Ascending aorta (tissue), 2 donors: ENCODE results near the gene LGALS12. TPM values are rescaled to one million over a fixed set of nuclear protein-coding genes. Genes with fewer than 3 reads are reported as not detected.

Experiments
- DNase-seq, 2 donors: peaks; one replicate each; pipeline ENCODE4 v3.0.0-alpha.2; 2019; ENCODE audit warnings: low spot score in 2 of 2
- H3K27ac ChIP-seq, 2 donors: fragments of 200-600 bp; sonication (generic); one replicate each; pipeline ENCODE4 v1.5.1; 2016 to 2017; ENCODE audit warnings: mild to moderate bottlenecking in 1 of 2
- H3K27me3 ChIP-seq: fragments of 200-600 bp; sonication (generic); one replicate; pipeline ENCODE4 v1.5.1; 2017
- H3K36me3 ChIP-seq, 2 donors: fragments of 200-600 bp; sonication (generic); one replicate each; pipeline ENCODE4 v1.5.1; 2016
- H3K4me1 ChIP-seq, 2 donors: fragments of 200-600 bp; sonication (generic); one replicate each; pipeline ENCODE4 v1.5.1; 2016 to 2017; ENCODE audit warnings: mild to moderate bottlenecking in 1 of 2
- H3K4me3 ChIP-seq, 2 donors: fragments of 200-600 bp; sonication (generic); one replicate each; pipeline ENCODE4 v1.5.1; 2016 to 2017; ENCODE audit warnings: mild to moderate bottlenecking in 1 of 2
- H3K9me3 ChIP-seq, 2 donors: fragments of 200-600 bp; sonication (generic); one replicate each; pipeline ENCODE4 v1.5.1; 2016
- intact Hi-C: fragments of 100-400 bp; cut with DNase I; formaldehyde crosslinking; loops from one replicate; pipeline ENCODE4 v1.15.1; 2023
- total RNA-seq: library from RNA; depleted of rRNA; stranded (reverse); fragments of >200 nt; gene quantifications from one replicate; pipeline ENCODE4 v1.1.0, GENCODE V29; 2016
- TF ChIP-seq, protein P1 (sequence below), 3 experiments: fragments of 200-600 bp in 2 of 3; fragments of 450-650 bp in 1 of 3; sonication (generic) in 2 of 3; IDR thresholded peaks; one replicate each; pipeline ENCODE4 v1.5.1; 2016 to 2019; ENCODE audit warnings: antibody characterized with exemption in 3 of 3, mild to moderate bottlenecking in 1 of 3, moderate library complexity in 1 of 3

Gene LGALS12
- not detected for total RNA-seq

DNA sequence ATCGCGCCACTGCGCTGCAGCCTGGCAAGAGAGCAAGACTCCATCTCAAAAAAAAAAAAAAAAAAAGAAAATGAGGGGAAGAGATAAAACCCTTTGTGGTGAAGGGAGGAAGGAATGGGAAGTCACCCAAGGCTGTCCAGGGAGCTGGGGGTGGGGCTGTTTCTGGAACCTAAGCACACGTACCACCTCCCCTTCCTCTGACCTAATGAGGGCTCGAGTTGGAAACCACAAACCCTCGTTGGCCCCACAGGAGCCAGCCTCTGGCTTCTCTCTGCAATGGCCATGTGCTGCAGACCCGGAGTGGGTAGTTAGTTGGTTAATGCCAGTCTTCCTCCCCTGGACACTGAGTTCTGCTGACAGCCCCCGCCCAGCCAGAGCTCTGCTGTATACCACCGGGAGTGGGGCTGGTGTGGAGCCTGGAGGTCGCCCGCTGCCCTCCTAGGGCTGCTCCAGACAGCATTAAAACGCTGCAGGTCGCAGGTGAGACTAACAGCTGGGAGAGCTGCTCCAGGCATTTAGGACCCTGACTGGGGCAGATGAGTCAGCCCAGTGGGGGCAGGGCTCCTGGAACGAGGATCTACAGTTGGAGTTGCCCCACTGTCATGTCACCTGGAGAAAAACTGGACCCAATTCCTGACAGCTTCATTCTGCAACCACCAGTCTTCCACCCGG lies at the start of gene LGALS12:
Gene LGALS12 (plus strand): TSS at position 228 of the 672 bp plus-strand sequence. CDS start 375 bp downstream, at position 603.
- H3K36me3 ChIP-seq = no peaks in the 10 kb centered on the region
- H3K27ac ChIP-seq = no peak within 1 kb of the TSS
- H3K9me3 ChIP-seq = no peaks in the 10 kb centered on the region
- H3K27me3 ChIP-seq = no peaks in the 10 kb centered on the region
- DNase-seq = no peak
- H3K4me1 ChIP-seq = peaks cover 0 to 5% of the 10 kb centered on the region in 2 donors
- intact Hi-C loops = no loop called here
- no peak within 1 kb of the TSS for H3K4me3 ChIP-seq
- TF ChIP-seq, protein P1, sequence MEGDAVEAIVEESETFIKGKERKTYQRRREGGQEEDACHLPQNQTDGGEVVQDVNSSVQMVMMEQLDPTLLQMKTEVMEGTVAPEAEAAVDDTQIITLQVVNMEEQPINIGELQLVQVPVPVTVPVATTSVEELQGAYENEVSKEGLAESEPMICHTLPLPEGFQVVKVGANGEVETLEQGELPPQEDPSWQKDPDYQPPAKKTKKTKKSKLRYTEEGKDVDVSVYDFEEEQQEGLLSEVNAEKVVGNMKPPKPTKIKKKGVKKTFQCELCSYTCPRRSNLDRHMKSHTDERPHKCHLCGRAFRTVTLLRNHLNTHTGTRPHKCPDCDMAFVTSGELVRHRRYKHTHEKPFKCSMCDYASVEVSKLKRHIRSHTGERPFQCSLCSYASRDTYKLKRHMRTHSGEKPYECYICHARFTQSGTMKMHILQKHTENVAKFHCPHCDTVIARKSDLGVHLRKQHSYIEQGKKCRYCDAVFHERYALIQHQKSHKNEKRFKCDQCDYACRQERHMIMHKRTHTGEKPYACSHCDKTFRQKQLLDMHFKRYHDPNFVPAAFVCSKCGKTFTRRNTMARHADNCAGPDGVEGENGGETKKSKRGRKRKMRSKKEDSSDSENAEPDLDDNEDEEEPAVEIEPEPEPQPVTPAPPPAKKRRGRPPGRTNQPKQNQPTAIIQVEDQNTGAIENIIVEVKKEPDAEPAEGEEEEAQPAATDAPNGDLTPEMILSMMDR (IDR thresholded peaks at IDR 0.05) = no peak

DNA sequence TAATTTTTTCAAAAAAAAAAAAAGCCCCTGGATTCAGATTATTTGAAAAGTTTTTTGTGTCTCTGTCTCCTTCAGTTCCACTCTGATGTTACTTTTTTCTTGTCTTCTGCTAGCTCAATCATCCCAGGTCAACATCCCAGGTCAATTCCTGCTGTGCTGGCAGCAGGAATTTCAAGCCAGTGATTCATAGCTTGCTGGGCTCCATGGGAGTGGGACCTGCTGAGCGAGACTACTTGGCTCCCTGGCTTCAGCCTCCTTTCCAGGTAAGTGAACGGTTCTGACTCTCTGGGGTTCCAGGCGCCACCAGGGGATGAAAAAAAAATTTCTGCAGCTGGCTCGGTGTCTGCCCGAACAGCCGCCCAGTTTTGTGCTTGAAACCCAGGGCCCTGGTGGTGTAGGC lies 46.3 kb upstream of the LGALS12 start:
- no peaks in the 10 kb centered on the region for H3K4me1 ChIP-seq
- H3K4me3 ChIP-seq = no peak overlapping the region
- TF ChIP-seq, protein P1 (IDR thresholded peaks at IDR 0.05) = no peak
- no peak for DNase-seq
- no peaks in the 10 kb centered on the region for H3K27me3 ChIP-seq
- H3K27ac ChIP-seq = no peak overlapping the region
- no peaks in the 10 kb centered on the region for H3K36me3 ChIP-seq
- no peaks in the 10 kb centered on the region for H3K9me3 ChIP-seq
- intact Hi-C loops = no loop called here

- TF ChIP-seq, protein P1 (IDR thresholded peaks at IDR 0.05) = no peak
- H3K9me3 ChIP-seq = no peaks in the 10 kb centered on the region
- intact Hi-C loops = no loop called here
- H3K36me3 ChIP-seq = no peaks in the 10 kb centered on the region
- no peaks in the 10 kb centered on the region for H3K27me3 ChIP-seq
- H3K4me3 ChIP-seq = no peak overlapping the region
- H3K27ac ChIP-seq = no peak overlapping the region
- H3K4me1 ChIP-seq = no peaks in the 10 kb centered on the region
- DNase-seq = no peak
Measured at GRCh38 chr11:63462137-63462536, 43.7 kb upstream of the LGALS12 start.

DNA sequence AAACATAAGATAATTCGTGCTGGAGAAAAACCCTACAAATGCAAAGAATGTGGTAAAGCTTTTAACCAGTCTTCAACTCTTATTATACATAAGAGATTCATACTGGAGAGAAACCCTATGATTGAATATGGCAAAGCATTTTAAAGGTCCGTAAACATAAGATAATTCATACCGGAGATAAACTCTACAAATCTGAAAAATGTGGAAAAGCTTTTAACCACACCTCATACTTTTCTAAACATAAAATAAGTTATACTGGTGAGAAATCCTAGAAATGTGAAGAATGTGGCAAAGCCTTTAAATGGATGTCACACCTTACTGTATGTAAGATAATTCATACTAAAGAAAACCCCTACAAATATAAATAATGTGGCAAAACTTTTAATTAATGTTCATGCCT lies 35.6 kb upstream of the LGALS12 start:
- no peaks in the 10 kb centered on the region for H3K27me3 ChIP-seq
- no peaks in the 10 kb centered on the region for H3K4me1 ChIP-seq
- no peaks in the 10 kb centered on the region for H3K36me3 ChIP-seq
- TF ChIP-seq, protein P1 (IDR thresholded peaks at IDR 0.05) = no peak
- H3K9me3 ChIP-seq = peaks cover 0 to 6% of the 10 kb centered on the region in 2 donors
- H3K4me3 ChIP-seq = no peak overlapping the region
- intact Hi-C loops = no loop called here
- no peak overlapping the region for H3K27ac ChIP-seq
- DNase-seq = no peak

- Histone ChIP-seq H3K27ac (no peak overlapping the region), H3K4me1 (no peaks in the 10 kb centered on the region), H3K36me3 (no peaks in the 10 kb centered on the region), H3K9me3 (peaks cover 0 to 10% of the 10 kb centered on the region in 2 donors), H3K4me3 (no peak overlapping the region), H3K27me3 (no peaks in the 10 kb centered on the region)
- TF ChIP-seq, protein P1 (IDR thresholded peaks at IDR 0.05) = no peak
- no peak for DNase-seq
- intact Hi-C loops = no loop called here
Measured at GRCh38 chr11:63472372-63472771, 33.5 kb upstream of the LGALS12 start.
